Germinal center (tissue), 1 donor: ENCODE measurements around the gene GLYR1.

Experiments
- DNase-seq: peaks from one replicate; pipeline ENCODE4 v3.0.0; 2012; ENCODE audit warnings: mixed read lengths, low spot score

The GLYR1 gene

DNA sequence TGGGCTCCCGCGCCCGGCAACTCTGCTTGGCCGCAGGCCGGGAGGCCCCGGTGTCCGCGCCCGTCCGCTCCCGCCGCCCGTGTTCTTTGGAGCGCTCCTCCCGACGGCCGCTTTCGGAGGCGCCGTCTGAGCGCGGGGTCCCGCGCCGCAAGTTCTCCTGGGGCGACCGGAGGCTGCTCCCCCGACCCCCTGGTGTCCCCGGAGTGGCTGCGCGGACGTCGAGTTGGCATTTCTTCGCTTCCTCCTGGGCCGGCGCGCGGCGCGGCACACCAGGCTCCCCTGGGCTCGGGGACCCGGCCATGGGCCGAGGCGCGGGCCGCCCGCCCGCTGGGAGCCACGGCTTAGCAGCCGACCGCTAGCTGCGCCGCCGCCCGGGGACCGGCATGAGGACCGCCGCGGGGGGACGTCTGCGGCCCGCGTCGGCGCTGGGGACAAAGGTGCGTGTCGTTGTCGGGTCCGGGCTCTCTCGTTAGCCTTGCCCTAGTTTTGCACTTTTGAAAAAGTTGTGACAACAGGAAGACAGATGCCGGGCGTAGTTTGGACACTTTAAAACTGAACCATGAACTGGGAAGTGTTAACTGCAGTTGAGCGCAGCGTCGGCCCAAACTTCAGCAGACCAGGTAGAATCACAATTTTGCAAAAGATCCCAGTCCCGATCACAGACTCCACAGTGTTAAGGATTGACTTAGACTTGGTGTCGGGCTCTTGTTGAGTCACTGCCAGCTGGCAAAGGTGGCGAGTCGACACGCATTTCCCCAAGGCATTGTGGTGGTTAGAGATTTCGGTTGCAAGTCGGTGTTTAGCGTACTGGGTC is 893 bp upstream of the GLYR1 start:
- peak; percentile 50 for DNase-seq

DNA sequence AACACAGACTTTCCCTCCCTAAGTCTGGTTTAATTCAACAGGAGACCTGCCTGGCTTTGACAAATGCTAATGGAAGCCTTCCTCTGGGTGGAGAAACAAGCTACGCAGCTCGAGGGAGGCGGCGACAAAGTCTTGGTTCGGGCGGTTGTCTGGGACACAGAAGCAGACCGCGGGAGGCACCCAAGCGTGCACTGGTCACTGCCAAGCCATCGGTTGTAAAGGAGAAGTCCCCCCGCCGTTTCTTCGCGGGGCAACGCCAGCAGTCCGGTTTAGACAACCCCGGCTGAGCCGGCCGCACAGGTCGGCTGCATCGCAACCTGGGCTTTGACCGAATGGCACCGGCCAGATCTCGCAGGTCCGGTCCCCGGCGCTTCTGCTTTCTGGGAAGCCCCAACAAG is 586 bp downstream of the GLYR1 start:
- no peak for DNase-seq

DNA sequence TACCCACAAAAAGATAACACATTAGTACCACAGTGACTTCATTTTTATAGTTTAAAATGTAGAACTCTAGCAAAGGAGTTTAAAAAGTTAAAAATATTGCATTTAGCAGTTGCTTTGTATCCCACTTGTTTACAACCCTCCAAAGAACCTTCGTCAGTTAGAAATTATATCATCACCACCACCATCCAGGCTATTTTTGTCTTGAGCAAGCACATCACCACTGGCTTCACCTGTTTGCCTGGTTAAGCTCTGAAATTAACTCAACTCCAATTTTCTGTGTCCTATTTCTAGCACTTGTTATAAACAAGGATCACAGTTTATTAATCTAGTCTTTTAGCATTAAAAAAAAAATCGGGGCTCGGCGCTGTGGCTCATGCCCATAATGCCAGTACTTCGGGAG is 6.1 kb downstream of the GLYR1 start:
- no peak for DNase-seq

DNA sequence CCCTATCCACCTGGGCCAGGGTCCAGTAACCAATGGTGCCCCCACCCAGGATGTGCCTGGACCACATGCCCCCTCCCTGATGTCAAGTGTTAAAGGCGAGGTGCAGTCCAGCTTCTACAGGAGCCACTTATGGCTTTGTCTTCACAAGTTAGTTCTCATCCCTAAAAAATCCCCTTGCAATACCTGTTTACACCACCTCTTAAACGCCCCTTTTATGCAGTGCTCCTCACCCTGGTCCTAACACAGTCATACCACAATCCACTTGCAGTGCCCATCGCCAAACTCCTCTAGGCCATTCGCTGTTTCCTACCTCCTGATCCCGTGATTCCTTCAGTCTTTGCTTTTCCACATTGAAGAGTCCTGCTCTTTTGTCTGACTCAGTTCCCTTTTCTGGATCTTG is 7.1 kb downstream of the GLYR1 start:
- no peak for DNase-seq

DNA sequence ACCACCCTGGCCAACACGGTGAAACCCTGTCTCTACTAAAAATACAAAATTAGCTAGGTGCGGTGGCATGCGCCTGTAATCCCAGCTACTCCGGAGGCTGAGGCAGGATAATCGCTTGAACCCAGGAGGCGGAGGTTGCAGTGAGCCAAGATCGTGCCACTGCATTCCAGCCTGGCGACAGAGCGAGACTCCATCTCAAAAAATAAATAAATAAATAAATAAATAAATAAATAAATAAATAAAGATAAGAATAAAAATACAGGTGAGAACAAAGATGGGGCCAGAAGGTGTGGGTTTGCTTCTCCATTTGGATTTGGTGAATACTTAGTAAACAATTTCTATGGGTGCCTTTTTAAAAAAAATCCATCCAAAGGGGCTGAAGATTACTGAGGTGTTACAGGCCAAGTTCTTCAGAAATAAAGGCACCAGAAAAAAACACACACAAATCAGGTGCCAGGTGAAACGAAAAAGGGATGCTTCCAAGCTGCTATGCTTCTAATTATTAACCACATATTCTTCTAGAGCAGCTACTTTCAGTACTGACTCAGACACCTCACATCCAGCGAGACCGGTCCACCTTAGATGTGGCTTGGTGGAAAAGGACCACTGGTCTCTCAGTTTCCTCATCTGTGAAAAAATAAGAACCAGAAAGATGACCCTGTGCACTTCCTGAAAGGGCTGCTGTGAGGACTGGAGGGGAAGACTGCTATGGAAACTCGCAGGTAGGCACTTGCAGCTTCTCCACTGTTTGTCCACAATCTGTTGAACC is 9.2 kb downstream of the GLYR1 start:
- DNase-seq, result no peak

DNA sequence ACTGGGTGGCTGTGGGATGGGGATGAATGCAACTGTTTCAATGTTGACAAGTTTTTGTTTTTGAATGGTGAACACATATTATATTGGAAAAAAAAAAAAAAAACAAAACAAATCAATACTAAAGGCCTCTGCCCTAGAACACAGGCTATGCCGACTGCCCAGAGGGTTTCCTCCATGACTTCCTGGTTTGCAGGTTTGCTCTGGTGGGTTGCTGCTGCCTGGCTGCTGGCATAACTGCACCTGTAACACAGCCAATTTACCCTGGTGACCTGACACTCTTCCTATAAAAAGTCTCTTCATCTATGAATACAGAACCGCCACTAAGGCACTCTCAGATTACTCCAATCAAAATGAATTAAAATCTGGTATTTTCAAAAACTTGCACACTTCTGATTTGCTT is 10.4 kb downstream of the GLYR1 start:
- no peak for DNase-seq

DNA sequence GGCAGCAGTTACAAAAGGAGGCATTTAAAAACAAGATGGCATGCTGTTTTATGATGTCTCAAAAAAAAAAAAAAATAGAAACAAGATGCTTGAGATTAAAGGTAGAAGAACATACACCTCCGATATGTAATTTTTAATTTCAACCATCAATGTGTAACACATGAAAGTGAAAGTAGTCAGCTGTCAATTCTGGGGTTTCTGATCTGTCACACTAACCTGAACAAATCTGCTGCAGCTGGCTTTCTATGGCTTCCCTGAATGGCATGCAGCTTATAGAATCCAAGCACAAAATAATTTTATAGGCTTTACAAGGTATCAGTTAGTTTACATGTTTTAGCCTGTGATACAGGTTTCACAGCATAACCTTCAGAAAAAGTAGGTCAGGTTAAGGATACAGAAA is 13.5 kb downstream of the GLYR1 start:
- DNase-seq, result no peak

DNA sequence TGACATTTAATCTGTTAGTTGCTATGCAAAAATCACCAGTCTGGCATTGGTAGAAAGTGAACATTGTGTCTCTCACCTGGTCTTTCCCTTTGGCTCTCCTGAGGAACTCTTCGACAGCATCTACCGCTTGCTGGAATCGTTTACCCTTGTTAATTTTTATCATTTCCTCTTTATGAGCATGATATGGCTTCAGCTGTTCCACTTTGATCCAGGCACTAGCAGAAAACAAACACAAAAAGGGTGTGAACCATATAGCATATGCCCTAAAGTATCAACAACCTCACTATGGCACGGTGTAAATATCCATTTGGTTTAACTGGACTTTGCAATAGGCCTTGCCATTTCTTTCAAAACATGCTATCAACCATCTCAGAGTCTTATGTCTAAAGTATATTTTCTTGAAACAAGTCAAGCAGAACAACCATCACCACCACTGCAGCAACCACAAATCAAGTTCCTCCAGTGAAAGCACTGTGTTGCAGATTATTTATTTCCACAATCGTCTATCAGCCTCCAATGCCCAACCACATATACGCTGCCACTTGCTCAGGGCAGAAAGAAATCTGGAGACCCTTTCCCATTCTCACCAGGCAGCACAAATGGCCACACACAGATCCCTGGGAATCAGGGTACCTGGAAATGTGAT is 14.3 kb downstream of the GLYR1 start:
- DNase-seq, result no peak

DNA sequence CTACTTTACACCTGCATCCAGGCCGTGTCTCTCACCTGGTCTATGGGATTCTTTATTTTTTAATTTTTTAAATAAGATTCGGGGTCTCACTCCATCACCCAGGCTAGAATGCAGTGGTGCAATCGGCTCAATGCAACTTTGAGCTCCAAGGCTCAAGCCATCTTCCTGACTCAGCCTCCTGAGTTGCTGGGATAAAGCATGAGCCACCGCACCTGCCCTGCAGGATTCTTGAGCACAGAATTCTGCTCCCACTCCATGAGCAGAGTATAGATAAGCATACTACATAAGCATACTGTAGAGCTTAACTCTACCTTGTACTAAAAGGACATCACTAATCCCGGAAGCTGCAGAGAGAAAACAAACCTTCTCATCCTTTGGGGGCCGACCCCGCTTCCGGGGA is 15.5 kb downstream of the GLYR1 start:
- DNase-seq, result no peak

DNA sequence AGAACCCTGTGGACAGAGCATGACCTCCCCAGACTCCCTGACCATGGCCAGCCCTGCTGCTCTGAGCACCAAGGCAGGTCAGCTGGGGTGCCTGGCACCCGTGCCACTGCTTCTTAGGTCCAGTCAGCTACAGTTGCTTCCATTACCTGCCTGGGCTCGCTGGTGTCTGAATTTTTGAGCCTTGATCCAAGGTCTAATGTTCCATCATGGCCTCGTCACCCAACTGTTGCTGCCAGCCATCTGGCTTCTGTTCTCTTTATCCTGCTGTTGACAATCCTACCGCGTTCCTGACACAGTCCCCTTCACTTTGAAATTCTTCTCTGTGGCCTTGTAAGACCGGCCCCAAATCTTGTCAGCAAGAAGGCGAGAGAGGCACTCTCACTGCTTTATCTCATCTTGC is 16.7 kb downstream of the GLYR1 start:
- DNase-seq, result no peak

DNA sequence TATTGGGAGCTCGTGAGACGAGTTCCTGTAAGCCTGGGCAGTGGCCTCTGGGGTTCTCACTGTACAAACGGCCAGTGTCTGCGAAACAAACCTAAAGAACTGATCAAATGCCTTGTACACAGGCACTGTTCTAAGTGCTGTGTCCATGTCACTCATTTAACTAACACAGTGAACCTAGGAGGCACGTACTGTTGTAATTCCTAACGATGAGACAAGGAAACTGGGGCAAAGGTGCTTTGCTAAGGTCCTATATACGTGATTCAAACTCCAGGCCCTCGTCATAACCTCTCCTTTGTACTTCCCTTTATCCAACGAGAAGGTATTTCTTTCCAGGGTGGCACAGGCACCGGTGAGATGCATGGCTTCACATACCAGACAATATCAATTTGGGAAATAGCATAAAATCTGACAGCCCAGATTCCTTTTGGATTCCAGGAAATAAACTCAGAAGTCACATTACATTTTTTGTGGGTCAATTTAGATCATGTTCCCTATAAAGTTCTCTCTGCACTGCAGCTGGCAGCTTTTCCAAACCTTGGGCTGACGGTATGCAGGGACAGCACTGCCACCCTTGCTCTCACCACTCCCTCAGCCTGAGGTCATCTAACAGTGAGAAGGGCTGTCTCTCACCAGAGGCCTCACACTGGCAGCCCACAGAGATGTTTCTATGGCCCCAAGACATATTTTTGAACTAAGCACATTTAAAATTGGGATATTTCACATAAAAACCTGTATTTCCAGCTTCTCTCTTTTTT is 18.3 kb downstream of the GLYR1 start:
- DNase-seq, result no peak

DNA sequence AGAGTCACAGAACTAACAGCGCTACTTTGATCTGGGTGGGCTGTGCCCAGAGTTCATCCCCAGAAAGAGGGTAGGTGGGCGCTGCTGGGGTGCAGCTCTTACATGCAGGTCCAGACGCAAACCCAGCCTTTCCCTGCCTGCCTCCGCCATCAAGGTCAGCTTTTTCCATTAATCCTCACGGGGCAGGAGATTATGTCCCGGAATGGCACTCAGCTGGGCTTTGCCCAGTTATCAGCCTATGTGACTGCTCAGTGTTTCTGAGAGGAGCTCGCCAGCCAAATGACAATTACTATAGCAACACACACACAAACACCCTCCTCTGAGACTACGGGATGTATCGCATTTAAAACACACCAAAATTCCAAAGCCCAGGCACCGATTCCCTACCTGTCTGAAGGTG is 20.1 kb downstream of the GLYR1 start:
- DNase-seq, result no peak

DNA sequence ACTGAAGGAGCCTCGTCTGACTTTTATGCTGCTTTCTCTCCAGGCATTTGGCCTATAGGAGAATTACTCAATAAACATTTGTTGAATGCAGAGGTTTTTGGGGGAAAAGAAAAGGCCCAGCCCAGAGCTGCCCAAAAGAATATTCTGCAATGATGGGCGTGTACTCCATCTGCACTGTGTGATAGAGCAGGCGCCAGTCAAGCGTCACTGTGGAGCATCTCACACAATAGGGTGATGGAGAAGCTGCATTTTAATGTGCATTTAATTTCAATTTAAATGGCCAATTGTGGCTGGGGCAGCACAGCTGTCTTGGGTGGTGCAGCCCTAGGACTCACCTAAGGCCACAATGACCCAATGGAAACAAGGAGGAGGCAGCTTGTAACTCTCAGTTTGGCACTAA is 20.6 kb downstream of the GLYR1 start:
- no peak for DNase-seq

DNA sequence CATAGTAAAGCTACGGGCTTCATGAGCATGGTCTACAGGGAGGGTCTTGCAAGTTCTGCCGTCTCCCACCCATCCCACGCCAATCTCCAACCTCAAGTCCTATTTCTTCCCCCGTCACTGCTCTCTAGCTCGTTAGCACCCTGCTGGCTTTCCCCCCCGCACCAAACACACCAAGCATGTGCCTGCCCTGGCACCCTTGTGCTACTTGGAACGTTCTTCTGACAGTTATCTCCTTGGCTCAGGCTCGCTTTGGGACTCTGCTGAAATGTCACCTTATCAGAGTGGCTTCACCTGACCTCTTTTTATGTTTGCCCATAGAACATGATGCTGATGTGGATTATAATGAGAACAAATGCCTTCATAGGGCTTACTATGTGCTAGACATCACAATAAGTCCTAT is 21.9 kb downstream of the GLYR1 start:
- DNase-seq, result no peak

DNA sequence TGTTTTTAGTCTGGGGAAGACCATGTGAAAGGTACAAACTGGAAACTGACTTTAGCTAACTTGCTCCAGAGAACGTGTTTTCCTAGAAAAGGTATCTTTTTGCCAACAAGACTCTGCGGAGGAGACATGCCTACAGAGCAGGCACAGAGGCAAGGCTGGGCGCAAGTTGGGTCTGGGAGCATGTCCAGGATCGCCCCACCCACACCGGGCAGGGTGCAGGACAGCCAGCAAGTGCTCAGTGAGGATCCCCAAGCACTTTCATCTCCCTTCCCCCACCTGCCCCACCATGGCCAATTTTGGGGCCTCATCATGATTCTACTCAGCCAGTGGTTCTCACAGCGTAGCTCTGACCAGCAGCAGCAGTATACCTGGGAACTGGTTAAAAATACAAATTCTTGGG is 26.4 kb downstream of the GLYR1 start:
- DNase-seq, result no peak

DNA sequence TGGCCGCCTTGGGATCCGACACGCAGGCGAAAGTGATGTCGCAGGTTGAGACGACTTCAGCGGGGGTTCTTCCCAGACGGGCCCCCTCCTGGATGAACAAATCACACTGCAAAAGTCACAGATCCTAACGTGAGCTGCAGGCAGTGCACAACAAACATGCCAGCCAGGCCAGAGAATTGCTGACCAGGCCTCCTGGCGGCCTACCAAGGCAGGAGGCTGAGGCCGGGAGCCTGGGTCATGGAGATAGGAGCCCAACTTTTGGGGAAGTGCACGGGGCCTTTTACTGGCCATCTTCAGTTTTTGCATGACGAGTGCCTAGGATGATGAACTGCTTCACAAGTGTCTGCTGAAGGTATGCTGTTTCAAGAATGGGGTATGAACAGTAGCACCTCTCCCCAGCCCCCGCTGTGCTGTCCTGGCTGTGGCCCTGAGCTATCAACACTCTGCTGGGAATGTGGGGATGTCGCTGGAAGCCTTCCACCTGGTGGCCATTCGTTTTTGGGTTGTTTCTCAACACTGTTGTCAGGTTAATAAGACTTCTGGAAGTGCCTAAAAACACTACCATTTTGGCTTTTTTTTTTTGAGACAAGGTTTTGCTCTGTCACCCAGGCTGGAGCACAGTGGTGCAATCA is 32.4 kb downstream of the GLYR1 start:
- DNase-seq, result no peak

DNA sequence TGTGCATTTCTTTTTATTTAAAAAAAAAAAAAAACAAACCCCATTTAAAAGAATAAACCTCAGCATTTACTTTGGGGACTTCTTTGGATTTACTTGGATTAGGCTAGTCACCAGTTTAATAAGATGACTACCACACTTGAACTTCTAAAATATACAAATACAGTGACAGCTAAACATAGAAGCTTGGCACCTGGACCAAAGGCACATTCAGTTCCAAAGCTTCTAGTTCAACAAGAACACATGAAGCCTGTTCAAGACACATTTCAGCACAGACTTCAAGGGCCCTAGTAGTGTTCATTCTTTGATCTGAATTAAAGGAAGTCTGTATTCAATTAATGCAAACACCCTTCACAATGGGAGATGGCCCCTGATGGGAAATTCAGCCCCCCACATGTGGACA is 33.0 kb downstream of the GLYR1 start:
- DNase-seq, result no peak

DNA sequence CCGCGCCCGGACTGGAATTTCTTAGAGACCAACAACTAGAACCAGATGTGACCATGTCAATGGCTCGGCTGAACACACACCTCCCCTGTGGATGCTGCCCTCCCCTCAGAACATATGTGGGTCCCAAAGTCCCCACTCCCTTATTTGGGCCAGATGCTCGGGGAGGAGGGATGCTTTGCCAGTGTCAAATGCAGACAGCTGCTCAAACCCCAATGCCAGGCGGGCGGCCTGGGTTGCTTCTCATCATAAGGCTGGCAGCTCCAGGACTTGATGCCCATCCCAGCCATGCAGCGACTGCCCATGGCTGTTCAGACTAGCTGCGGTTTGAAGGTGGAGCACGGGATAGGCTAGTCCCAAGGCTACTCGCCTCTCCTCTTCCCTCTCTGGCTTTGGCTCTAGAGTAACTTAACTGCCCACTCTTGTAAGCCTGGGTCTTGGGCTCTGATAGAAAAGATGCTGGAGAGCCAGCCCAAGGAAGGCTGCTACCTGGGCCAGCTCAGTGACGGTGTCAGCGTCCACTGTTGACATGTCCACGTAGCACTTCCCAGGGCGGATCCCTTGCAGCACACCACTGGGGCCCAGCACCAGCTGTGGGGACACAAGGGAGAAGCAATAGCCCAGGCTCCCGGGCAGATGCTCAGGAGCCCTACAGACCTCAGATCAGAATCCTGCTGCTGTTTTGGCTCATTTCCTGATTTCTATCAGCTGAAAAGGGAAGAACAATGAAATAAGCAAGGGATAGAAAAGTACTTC is 33.7 kb downstream of the GLYR1 start:
- no peak for DNase-seq

DNA sequence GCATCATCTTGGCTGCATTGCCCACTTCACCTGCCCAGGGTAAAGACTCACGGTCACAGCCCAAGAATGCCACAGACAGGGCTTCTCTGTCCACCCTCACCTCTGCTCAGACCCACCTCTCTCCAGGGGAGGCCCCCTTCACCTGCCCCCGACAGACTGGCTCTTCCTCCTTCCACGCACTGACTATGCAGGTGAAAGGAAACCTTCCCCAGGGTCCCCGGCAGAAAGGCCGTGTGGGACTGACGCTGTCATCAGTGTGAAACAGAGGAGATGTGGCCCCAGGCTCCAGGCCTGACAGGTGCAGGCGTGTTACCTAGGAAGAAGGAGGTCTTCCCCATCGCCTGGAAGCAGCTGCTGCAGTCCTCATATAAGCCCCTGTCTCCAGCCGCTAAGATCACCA is 35.3 kb downstream of the GLYR1 start:
- DNase-seq, result no peak

DNA sequence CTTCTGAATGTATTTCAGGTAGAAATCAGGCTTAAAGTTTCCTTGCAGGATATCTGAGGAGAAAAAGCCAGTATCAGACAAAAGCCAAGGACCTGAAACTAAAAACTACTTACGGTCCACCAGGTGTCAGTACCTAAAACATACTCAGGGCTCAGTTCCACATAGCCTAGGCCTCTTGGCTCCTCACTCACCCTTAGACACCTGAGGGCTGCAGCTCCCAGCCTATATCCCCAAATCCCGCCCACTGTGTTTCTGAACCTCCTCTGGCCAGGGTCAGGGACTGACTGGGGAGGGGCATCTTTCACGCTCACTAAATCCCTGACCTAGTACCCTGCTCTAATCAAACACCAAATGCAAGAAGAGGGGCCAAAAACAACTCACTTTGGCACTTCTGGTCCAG is 35.8 kb downstream of the GLYR1 start:
- DNase-seq, result no peak

DNA sequence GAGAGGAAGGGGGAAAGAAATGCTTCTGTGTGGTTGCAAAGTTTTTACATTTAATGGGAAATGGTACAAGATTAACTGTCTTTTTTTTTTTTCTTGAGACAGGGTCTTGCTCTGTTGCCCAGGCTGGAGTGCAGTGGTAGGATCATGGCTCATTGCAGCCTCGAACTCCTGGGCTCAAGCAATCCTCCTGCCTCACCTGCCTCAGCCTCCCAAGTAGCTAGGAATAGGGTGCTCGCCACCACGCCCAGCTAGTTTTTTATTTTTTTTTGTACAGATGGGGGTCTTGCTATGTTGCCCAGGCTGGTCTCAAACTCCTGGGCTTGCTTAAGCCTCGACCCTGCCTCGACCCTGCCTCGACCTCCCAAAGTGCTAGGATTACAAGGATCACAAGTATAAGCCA is 40.8 kb downstream of the GLYR1 start:
- no peak for DNase-seq
